ENCODE measurements around the gene HAUS6. TPM values are rescaled to one million over a fixed set of nuclear protein-coding genes. Genes with fewer than 3 reads are reported as not detected.
"Not testable (repeated sequence)": the region's sequence is repeated elsewhere in the genome, so short reads cannot be mapped to it uniquely, and the experiment has no call there.

The HAUS6 gene
- total and polyA plus RNA-seq, 2 of the 13 experiments (the other 11 are each of a cell fraction or from before 2014, with no cell fraction given) = 9.8 to 31.1 TPM

DNA sequence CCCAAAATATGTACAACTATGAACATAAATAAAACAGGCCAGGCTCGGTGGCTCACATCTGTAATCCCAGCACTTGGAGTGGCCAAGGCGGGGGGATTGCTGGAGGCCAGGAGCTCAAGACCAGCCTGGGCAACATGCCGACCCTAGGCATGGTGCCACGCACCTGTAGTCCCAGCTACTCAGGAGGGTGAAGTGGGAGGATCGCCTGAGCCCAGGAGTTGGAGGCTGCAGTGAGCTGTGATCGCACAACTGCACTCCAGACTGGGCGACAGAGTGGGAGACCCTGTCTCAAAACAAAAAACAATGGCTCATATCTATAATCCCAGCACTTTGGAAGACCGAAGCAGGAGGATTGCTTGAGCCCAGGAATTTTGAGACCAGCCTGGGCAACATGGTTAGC is 1.5 kb downstream of the HAUS6 start:
- Histone ChIP-seq H3K4me2 (ENCODE audit: low read depth, low read length) (peak overlapping the region; percentile 91), H3K4me3 (replicated peaks in 1 of 3; ENCODE audit: insufficient read depth in 1 of 3, low read depth in 2 of 3, low read length in 3 of 3) (peak overlapping the region; percentile 80 to 96 (median 81)), H3K4me1 (ENCODE audit: insufficient read depth, low read length) (peaks cover 56% of the 10 kb centered on the region), H3K9me3 (ENCODE audit: low read length) (no peaks in the 10 kb centered on the region), H2AFZ (ENCODE audit: low read length) (no peak overlapping the region), H4K20me1 (ENCODE audit: insufficient read depth, low read length) (no peaks in the 10 kb centered on the region), H3K9ac (ENCODE audit: insufficient read depth, low read depth, low read length) (peak overlapping the region; percentile 85), H3K36me3 (replicated peaks in 1 of 2; ENCODE audit: control insufficient read depth in 1 of 2, insufficient read depth in 2 of 2, low read length in 2 of 2) (peaks cover 0 to 5% of the 10 kb centered on the region in 2 experiments; a peak in 2 of 5 replicates), H3K79me2 (ENCODE audit: insufficient read depth, low read length) (peaks cover 43% of the 10 kb centered on the region), H3K27me3 (ENCODE audit: control insufficient read depth in 1 of 2, insufficient read depth in 2 of 2, low read length in 2 of 2) (no peaks in the 10 kb centered on the region; a peak in 1 of 5 replicates), H3K27ac (ENCODE audit: extremely low read length, insufficient read depth, low read length) (peak overlapping the region; percentile 36)
- no peak for ATAC-seq
- no TSS peak for BruUV-seq (replicated peaks)
- in situ Hi-C loops (cut with HindIII; ENCODE audit: extremely low pct_ligation_motif_present, low pct_unique_long_range_greater_than_20kb) = no loop called here
- intact Hi-C loops (cut with micrococcal nuclease; ENCODE audit: unreplicated experiment) = loop anchor here (5.0 kb wide), 1 partner anchor 71 kb away; no protein-coding TSS in a partner anchor
- DNase-seq (ENCODE audit: low spot score) = no peak
- FAIRE-seq = no peak
- ChIA-PET POLR2A (interaction anchor here (1.3 kb wide), 1 partner anchor 52 kb away, joined by 3 read pairs; the partner anchor contains the start of gene RRAGA), CTCF (ENCODE audit: low intra/inter-chr PET ratio, low total read pairs) (no interaction called here)
- WGBS (ENCODE audit: low lambda C conversion rate) = 75% methylated on average over 8 of the region's 8 CpGs
- TF ChIP-seq JARID2 (CRISPR knock-in tag; IDR thresholded peaks at IDR 0.05; ENCODE audit: insufficient replicate concordance) (no peak), ZBTB38 (CRISPR knock-in tag; IDR thresholded peaks at IDR 0.05) (peak; percentile 51; the same call in 1 of the 2 replicates), GABPB1 (CRISPR knock-in tag; IDR thresholded peaks at IDR 0.05) (0 out of 2 replicates have a peak, but pooled peaks have one; percentile 11), CAMTA2 (CRISPR knock-in tag; IDR thresholded peaks at IDR 0.05; ENCODE audit: borderline replicate concordance) (no peak)
- TF ChIP-seq, protein P1, sequence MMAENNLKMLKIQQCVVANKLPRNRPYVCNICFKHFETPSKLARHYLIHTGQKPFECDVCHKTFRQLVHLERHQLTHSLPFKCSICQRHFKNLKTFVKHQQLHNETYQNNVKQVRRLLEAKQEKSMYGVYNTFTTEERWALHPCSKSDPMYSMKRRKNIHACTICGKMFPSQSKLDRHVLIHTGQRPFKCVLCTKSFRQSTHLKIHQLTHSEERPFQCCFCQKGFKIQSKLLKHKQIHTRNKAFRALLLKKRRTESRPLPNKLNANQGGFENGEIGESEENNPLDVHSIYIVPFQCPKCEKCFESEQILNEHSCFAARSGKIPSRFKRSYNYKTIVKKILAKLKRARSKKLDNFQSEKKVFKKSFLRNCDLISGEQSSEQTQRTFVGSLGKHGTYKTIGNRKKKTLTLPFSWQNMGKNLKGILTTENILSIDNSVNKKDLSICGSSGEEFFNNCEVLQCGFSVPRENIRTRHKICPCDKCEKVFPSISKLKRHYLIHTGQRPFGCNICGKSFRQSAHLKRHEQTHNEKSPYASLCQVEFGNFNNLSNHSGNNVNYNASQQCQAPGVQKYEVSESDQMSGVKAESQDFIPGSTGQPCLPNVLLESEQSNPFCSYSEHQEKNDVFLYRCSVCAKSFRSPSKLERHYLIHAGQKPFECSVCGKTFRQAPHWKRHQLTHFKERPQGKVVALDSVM (CRISPR knock-in tag; IDR thresholded peaks at IDR 0.05) = 0 out of 2 replicates have a peak, but pooled peaks have one; percentile 29
- TF ChIP-seq, protein P2, sequence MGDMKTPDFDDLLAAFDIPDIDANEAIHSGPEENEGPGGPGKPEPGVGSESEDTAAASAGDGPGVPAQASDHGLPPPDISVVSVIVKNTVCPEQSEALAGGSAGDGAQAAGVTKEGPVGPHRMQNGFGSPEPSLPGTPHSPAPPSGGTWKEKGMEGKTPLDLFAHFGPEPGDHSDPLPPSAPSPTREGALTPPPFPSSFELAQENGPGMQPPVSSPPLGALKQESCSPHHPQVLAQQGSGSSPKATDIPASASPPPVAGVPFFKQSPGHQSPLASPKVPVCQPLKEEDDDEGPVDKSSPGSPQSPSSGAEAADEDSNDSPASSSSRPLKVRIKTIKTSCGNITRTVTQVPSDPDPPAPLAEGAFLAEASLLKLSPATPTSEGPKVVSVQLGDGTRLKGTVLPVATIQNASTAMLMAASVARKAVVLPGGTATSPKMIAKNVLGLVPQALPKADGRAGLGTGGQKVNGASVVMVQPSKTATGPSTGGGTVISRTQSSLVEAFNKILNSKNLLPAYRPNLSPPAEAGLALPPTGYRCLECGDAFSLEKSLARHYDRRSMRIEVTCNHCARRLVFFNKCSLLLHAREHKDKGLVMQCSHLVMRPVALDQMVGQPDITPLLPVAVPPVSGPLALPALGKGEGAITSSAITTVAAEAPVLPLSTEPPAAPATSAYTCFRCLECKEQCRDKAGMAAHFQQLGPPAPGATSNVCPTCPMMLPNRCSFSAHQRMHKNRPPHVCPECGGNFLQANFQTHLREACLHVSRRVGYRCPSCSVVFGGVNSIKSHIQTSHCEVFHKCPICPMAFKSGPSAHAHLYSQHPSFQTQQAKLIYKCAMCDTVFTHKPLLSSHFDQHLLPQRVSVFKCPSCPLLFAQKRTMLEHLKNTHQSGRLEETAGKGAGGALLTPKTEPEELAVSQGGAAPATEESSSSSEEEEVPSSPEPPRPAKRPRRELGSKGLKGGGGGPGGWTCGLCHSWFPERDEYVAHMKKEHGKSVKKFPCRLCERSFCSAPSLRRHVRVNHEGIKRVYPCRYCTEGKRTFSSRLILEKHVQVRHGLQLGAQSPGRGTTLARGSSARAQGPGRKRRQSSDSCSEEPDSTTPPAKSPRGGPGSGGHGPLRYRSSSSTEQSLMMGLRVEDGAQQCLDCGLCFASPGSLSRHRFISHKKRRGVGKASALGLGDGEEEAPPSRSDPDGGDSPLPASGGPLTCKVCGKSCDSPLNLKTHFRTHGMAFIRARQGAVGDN (CRISPR knock-in tag; IDR thresholded peaks at IDR 0.05) = peak; percentile 28

DNA sequence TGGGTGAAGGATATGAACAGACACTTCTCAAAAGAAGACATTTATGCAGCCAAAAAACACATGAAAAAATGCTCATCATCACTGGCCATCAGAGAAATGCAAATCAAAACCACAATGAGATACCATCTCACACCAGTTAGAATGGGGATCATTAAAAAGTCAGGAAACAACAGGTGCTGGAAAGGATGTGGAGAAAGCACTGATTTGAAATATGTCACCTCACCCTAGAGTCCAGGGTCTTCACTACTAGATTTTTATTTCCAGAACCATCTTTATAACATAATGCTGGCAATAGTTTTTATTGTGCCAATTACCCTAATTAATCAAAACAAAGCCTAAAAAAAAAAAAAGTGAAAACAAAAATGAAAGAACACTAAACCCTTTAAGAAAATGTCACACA is 5.3 kb downstream of the HAUS6 start:
- H3K27me3 ChIP-seq (ENCODE audit: control insufficient read depth in 1 of 2, insufficient read depth in 2 of 2, low read length in 2 of 2); DNase-seq (ENCODE audit: low spot score); H3K27ac ChIP-seq (ENCODE audit: extremely low read length, insufficient read depth, low read length); H2AFZ ChIP-seq (ENCODE audit: low read length); ATAC-seq; BruUV-seq (replicated peaks); H4K20me1 ChIP-seq (ENCODE audit: insufficient read depth, low read length); CTCF ChIA-PET (ENCODE audit: low intra/inter-chr PET ratio, low total read pairs); H3K4me3 ChIP-seq (replicated peaks in 1 of 3; ENCODE audit: insufficient read depth in 1 of 3, low read depth in 2 of 3, low read length in 3 of 3); POLR2A ChIA-PET; H3K4me2 ChIP-seq (ENCODE audit: low read depth, low read length); intact Hi-C loops (cut with micrococcal nuclease; ENCODE audit: unreplicated experiment); FAIRE-seq; H3K9me3 ChIP-seq (ENCODE audit: low read length); H3K9ac ChIP-seq (ENCODE audit: insufficient read depth, low read depth, low read length): not testable (repeated sequence)
- H3K79me2 ChIP-seq (ENCODE audit: insufficient read depth, low read length) = peaks cover 44% of the 10 kb centered on the region
- H3K4me1 ChIP-seq (ENCODE audit: insufficient read depth, low read length) = peaks cover 43% of the 10 kb centered on the region
- in situ Hi-C loops (cut with HindIII; ENCODE audit: extremely low pct_ligation_motif_present, low pct_unique_long_range_greater_than_20kb) = loop anchor here (25.0 kb wide), 1 partner anchor 265 kb away; no protein-coding TSS in a partner anchor
- H3K36me3 ChIP-seq (replicated peaks in 1 of 2; ENCODE audit: control insufficient read depth in 1 of 2, insufficient read depth in 2 of 2, low read length in 2 of 2) = peaks cover 5 to 36% of the 10 kb centered on the region in 2 experiments; a peak in 4 of 5 replicates

All from HepG2 (cell line).